GM12878 (cell line): ENCODE measurements around the gene FBXO38. TPM values are rescaled to one million over a fixed set of nuclear protein-coding genes. Genes with fewer than 3 reads are reported as not detected.

ENCODE experiments used
- ATF7 ChIP-seq: fragments of 450-650 bp; IDR thresholded peaks from 2 replicates; pipeline ENCODE4 v1.6.1; 2016; ENCODE audit warnings: low read depth, mild to moderate bottlenecking
- IKZF2 ChIP-seq, 2 experiments: fragments of 450-650 bp; IDR thresholded peaks; 2 replicates each; pipeline ENCODE4 v1.6.1; 2017; ENCODE audit warnings: mild to moderate bottlenecking in 2 of 2, moderate library complexity in 2 of 2
- KLF5 ChIP-seq: fragments of 450-650 bp; IDR thresholded peaks from 2 replicates; pipeline ENCODE4 v1.6.1; 2014; ENCODE audit warnings: mild to moderate bottlenecking; ENCODE audit not compliant: partially characterized antibody
- LARP7 ChIP-seq: fragments of 450-650 bp; IDR thresholded peaks from 2 replicates; pipeline ENCODE4 v1.6.1; 2017; ENCODE audit warnings: mild to moderate bottlenecking
- PAX5 ChIP-seq: IDR thresholded peaks from 2 replicates; pipeline ENCODE4 v1.6.1; 2011; ENCODE audit warnings: low read depth, low read length, borderline replicate concordance
- RUNX3 ChIP-seq: IDR thresholded peaks from 2 replicates; pipeline ENCODE4 v1.6.1; 2012; ENCODE audit warnings: low read length, inconsistent platforms
- SREBF1 ChIP-seq: IDR thresholded peaks from 2 replicates; pipeline ENCODE4 v1.6.1; 2012; ENCODE audit warnings: mild to moderate bottlenecking, low read length
- YY1 ChIP-seq: IDR thresholded peaks from 2 replicates; pipeline ENCODE4 v1.6.1; 2011; ENCODE audit warnings: low read depth, mild to moderate bottlenecking, low read length
- ZBED1 ChIP-seq: IDR thresholded peaks from 2 replicates; pipeline ENCODE4 v1.6.1; 2016; ENCODE audit warnings: borderline replicate concordance
- ZNF24 ChIP-seq: fragments of 450-650 bp; IDR thresholded peaks from 2 replicates; pipeline ENCODE4 v1.6.1; 2017; ENCODE audit warnings: antibody characterized with exemption, mild to moderate bottlenecking
- polyA plus RNA-seq, 11 experiments: library from polyadenylated mRNA; depleted of rRNA in 4 of 11; unstranded in 6 of 11; stranded (reverse) in 5 of 11; fragments of >200 nt; fragmentation: Nextera tagmentation in 4 of 11; fragmentation: Illumina TruSeq in 1 of 11; extraction: Ambion mirVana in 4 of 11; extraction: Trizol in 1 of 11; gene quantifications; 1 replicate in 1 of 11; 2 replicates in 10 of 11; pipeline versions ENCODE4 v1.2.1 to v1.2.3, GENCODE V29; 2011 to 2016; ENCODE audit warnings: inconsistent platforms in 2 of 11, missing spikeins in 2 of 11, low read depth in 1 of 11
- total RNA-seq, 4 experiments: library from RNA; depleted of rRNA in 3 of 4; stranded (reverse); fragments of >200 nt in 3 of 4; fragmentation: Illumina TruSeq in 1 of 4; extraction: Trizol in 1 of 4; gene quantifications; 2 replicates each; pipeline versions ENCODE4 v1.2.1 to v1.2.3, GENCODE V29; 2013 to 2021
- TF ChIP-seq, protein P1 (sequence below): fragments of 450-650 bp; IDR thresholded peaks from 2 replicates; pipeline ENCODE4 v1.6.1; 2017; ENCODE audit warnings: mild to moderate bottlenecking, moderate library complexity
- TF ChIP-seq, protein P2 (sequence below): fragments of 450-650 bp; IDR thresholded peaks from 2 replicates; pipeline ENCODE4 v1.6.1; 2016; ENCODE audit warnings: mild to moderate bottlenecking

Gene FBXO38
- total and polyA plus RNA-seq, 10 of the 15 experiments (the other 5 are each of a cell fraction or from before 2014, with no cell fraction given), result 9.1 to 44.6 (median 28.3) TPM

- TF ChIP-seq, protein P1, sequence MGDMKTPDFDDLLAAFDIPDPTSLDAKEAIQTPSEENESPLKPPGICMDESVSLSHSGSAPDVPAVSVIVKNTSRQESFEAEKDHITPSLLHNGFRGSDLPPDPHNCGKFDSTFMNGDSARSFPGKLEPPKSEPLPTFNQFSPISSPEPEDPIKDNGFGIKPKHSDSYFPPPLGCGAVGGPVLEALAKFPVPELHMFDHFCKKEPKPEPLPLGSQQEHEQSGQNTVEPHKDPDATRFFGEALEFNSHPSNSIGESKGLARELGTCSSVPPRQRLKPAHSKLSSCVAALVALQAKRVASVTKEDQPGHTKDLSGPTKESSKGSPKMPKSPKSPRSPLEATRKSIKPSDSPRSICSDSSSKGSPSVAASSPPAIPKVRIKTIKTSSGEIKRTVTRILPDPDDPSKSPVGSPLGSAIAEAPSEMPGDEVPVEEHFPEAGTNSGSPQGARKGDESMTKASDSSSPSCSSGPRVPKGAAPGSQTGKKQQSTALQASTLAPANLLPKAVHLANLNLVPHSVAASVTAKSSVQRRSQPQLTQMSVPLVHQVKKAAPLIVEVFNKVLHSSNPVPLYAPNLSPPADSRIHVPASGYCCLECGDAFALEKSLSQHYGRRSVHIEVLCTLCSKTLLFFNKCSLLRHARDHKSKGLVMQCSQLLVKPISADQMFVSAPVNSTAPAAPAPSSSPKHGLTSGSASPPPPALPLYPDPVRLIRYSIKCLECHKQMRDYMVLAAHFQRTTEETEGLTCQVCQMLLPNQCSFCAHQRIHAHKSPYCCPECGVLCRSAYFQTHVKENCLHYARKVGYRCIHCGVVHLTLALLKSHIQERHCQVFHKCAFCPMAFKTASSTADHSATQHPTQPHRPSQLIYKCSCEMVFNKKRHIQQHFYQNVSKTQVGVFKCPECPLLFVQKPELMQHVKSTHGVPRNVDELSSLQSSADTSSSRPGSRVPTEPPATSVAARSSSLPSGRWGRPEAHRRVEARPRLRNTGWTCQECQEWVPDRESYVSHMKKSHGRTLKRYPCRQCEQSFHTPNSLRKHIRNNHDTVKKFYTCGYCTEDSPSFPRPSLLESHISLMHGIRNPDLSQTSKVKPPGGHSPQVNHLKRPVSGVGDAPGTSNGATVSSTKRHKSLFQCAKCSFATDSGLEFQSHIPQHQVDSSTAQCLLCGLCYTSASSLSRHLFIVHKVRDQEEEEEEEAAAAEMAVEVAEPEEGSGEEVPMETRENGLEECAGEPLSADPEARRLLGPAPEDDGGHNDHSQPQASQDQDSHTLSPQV, result no peak
- TF ChIP-seq IKZF2 (IDR thresholded peaks at IDR 0.05), result no peak
- TF ChIP-seq YY1, result no peak
- TF ChIP-seq LARP7, result no peak
- no peak for TF ChIP-seq PAX5
- no peak for TF ChIP-seq SREBF1
- TF ChIP-seq, protein P2, sequence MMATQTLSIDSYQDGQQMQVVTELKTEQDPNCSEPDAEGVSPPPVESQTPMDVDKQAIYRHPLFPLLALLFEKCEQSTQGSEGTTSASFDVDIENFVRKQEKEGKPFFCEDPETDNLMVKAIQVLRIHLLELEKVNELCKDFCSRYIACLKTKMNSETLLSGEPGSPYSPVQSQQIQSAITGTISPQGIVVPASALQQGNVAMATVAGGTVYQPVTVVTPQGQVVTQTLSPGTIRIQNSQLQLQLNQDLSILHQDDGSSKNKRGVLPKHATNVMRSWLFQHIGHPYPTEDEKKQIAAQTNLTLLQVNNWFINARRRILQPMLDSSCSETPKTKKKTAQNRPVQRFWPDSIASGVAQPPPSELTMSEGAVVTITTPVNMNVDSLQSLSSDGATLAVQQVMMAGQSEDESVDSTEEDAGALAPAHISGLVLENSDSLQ, result no peak
- TF ChIP-seq RUNX3, result no peak
- no peak for TF ChIP-seq KLF5
- TF ChIP-seq ZNF24, result no peak
- no peak for TF ChIP-seq ZBED1
- no peak for TF ChIP-seq ATF7
Observed at GRCh38 chr5:148352696-148353095, 31.1 kb upstream of the FBXO38 start (continued).
